Measurements from ENCODE around the gene USP54.

- TF ChIP-seq GATA3 (IDR thresholded peaks at IDR 0.05; ENCODE audit: low read depth, low read length) (no peak), GATA2 (IDR thresholded peaks at IDR 0.05; ENCODE audit: low read depth, low read length) (no peak)
Measured at GRCh38 chr10:73486601-73487000, 104.5 kb downstream of the USP54 start.
